HG02938 (cell line): ENCODE measurements around the gene MTLN.
A peak's percentile ranks its signal among the peaks of the same experiment; 100 is the strongest.
"Not testable (repeated sequence)": the region's sequence is repeated elsewhere in the genome, so short reads cannot be mapped to it uniquely, and the experiment has no call there.

ENCODE experiments used
- ATAC-seq: cut with Tn5 transposase; IDR thresholded peaks from one replicate; pipeline ENCODE4 v1.9.1; 2021; ENCODE audit warnings: mild to moderate bottlenecking, moderate library complexity; ENCODE audit not compliant: unreplicated experiment

The MTLN gene

GRCh38 chr2:110204408-110205385 is 7.7 kb downstream of the MTLN start, which contains the start of gene NPHP1:
Gene NPHP1, minus strand, starts transcription at chr2:110205013. Its CDS starts 45 bp downstream, at chr2:110204968.
- peak; percentile 91 for ATAC-seq

- ATAC-seq, result no peak
Measured at GRCh38 chr2:110198016-110198415, 14.3 kb downstream of the MTLN start.

GRCh38 chr2:110197452-110197851 is 14.9 kb downstream of the MTLN start:
- ATAC-seq, result no peak

GRCh38 chr2:110190169-110190568 is 22.2 kb downstream of the MTLN start:
- not testable (repeated sequence) for ATAC-seq

- no peak for ATAC-seq
Measured at GRCh38 chr2:110182449-110182848, 29.9 kb downstream of the MTLN start.

- no peak for ATAC-seq
Measured at GRCh38 chr2:110180036-110180435, 32.3 kb downstream of the MTLN start.

GRCh38 chr2:110173523-110173922 is 38.8 kb downstream of the MTLN start:
- ATAC-seq, result no peak

- no peak for ATAC-seq
Measured at GRCh38 chr2:110172506-110172905, 39.8 kb downstream of the MTLN start.

- ATAC-seq, result no peak
Measured at GRCh38 chr2:110170102-110170501, 42.2 kb downstream of the MTLN start.

- no peak for ATAC-seq
Measured at GRCh38 chr2:110167326-110168000, 44.9 kb downstream of the MTLN start.

GRCh38 chr2:110166266-110166665 is 46.1 kb downstream of the MTLN start:
- ATAC-seq, result no peak
